Sigmoid colon (tissue), 7 donors: ENCODE data around the gene PLCH1. TPM values are rescaled to one million over a fixed set of nuclear protein-coding genes. Genes with fewer than 3 reads are reported as not detected.
A peak's percentile ranks its signal among the peaks of the same experiment; 100 is the strongest.

Experiments used
- DNase-seq: peaks from one replicate; pipeline ENCODE4 v3.0.0-alpha.2; 2019
- H3K27ac ChIP-seq, 4 donors: fragments of 200-600 bp; sonication (generic); one replicate each; pipeline ENCODE4 v1.5.1; 2016 to 2019; ENCODE audit warnings: mild to moderate bottlenecking in 1 of 4
- H3K27me3 ChIP-seq, 3 donors: fragments of 200-600 bp; sonication (generic); one replicate each; pipeline ENCODE4 v1.5.1; 2019; ENCODE audit warnings: mild to moderate bottlenecking in 1 of 3
- H3K36me3 ChIP-seq, 4 donors: fragments of 200-600 bp; sonication (generic); one replicate each; pipeline ENCODE4 v1.5.1; 2016 to 2019
- H3K4me1 ChIP-seq, 4 donors: fragments of 200-600 bp; sonication (generic); one replicate each; pipeline ENCODE4 v1.5.1; 2017 to 2019
- H3K4me3 ChIP-seq, 4 donors: fragments of 200-600 bp; sonication (generic); one replicate each; pipeline ENCODE4 v1.5.1; 2017 to 2019; ENCODE audit warnings: mild to moderate bottlenecking in 2 of 4, moderate library complexity in 1 of 4
- H3K9me3 ChIP-seq, 4 donors: fragments of 200-600 bp in 3 of 4; sonication (generic) in 3 of 4; one replicate each; pipeline versions ENCODE4 v1.5.1 to v1.6.1; 2013 to 2019
- CTCF ChIP-seq, 4 experiments: fragments of 450-650 bp in 3 of 4; fragments of 200-600 bp in 1 of 4; IDR thresholded peaks; one replicate each; pipeline ENCODE4 v1.5.1; 2016 to 2019; ENCODE audit warnings: antibody characterized with exemption in 4 of 4, mild to moderate bottlenecking in 3 of 4, moderate library complexity in 2 of 4
- EP300 ChIP-seq, 4 donors: sonication (generic); formaldehyde crosslinking; IDR thresholded peaks; one replicate each; pipeline ENCODE4 v1.6.1; 2017; ENCODE audit warnings: antibody characterized with exemption in 4 of 4
- POLR2A ChIP-seq, 2 donors: fragments of 450-650 bp; IDR thresholded peaks; one replicate each; pipeline ENCODE4 v1.6.1; 2016; ENCODE audit warnings: antibody characterized with exemption in 2 of 2, mild to moderate bottlenecking in 2 of 2, moderate library complexity in 2 of 2
- POLR2AphosphoS5 ChIP-seq, 4 donors: sonication (generic); formaldehyde crosslinking; IDR thresholded peaks; one replicate each; pipeline ENCODE4 v1.6.1; 2017; ENCODE audit warnings: antibody characterized with exemption in 4 of 4
- WGBS, 2 donors: extraction: QIAGEN DNeasy Blood & Tissue Kit; methylation state at CpG; one replicate each; pipeline ENCODE4 v1.1.7; 2013; 5-methylcytosine and 5-hydroxymethylcytosine counted together
- intact Hi-C: fragments of 100-400 bp; cut with DNase I; formaldehyde crosslinking; loops from one replicate; pipeline ENCODE4 v1.15.1; 2023
- polyA plus RNA-seq, 3 donors: library from polyadenylated mRNA; stranded (reverse); fragments of 200-250 nt; gene quantifications; one replicate each; pipeline ENCODE4 v1.2.3, GENCODE V29; 2013
- total RNA-seq, 4 donors: library from RNA; depleted of rRNA; stranded (reverse); fragments of >200 nt; gene quantifications; one replicate each; pipeline ENCODE4 v1.1.0, GENCODE V29; 2016
- donor health status: healthy with polysubstance abuse.
- donor health status: Bipolar disorder and iron deficiency.
- donor health status: healthy.

The PLCH1 gene
- total and polyA plus RNA-seq, 7 donors = 0.36 to 1.9 (median 0.83) TPM

- DNase-seq = no peak
- no peaks in the 10 kb centered on the region for H3K27me3 ChIP-seq
- TF ChIP-seq CTCF (IDR thresholded peaks at IDR 0.05) = peak; percentile 22 to 49 (median 38)
- no peak for TF ChIP-seq POLR2AphosphoS5 (IDR thresholded peaks at IDR 0.05)
- H3K36me3 ChIP-seq = no peaks in the 10 kb centered on the region
- H3K27ac ChIP-seq = no peak overlapping the region
- intact Hi-C loops = loop anchor here (1.0 kb wide), 1 partner anchor 349 kb away; no protein-coding TSS in a partner anchor
- no peaks in the 10 kb centered on the region for H3K4me1 ChIP-seq
- H3K9me3 ChIP-seq = no peaks in the 10 kb centered on the region
- 53 to 60% methylated on average over 6 of the region's 6 CpGs for WGBS, 2 donors
- no peak overlapping the region for H3K4me3 ChIP-seq
These were observed 391.9 kb downstream of the PLCH1 start for GRCh38 chr3:155352900-155353490.

GRCh38 chr3:155350571-155350970 lies 394.3 kb downstream of the PLCH1 start:
- intact Hi-C loops = no loop called here
- no peaks in the 10 kb centered on the region for H3K9me3 ChIP-seq
- H3K27me3 ChIP-seq = no peaks in the 10 kb centered on the region
- no peak for DNase-seq
- H3K27ac ChIP-seq = no peak overlapping the region
- WGBS, 2 donors = 85 to 90% methylated on average over 1 of the region's 1 CpG
- TF ChIP-seq POLR2A (IDR thresholded peaks at IDR 0.05) (no peak), CTCF (IDR thresholded peaks at IDR 0.05) (no peak), EP300 (IDR thresholded peaks at IDR 0.05) (no peak), POLR2AphosphoS5 (IDR thresholded peaks at IDR 0.05) (no peak)
- H3K4me3 ChIP-seq = no peak overlapping the region
- H3K4me1 ChIP-seq = no peaks in the 10 kb centered on the region
- no peaks in the 10 kb centered on the region for H3K36me3 ChIP-seq

- intact Hi-C loops = no loop called here
- DNase-seq = no peak
- no peaks in the 10 kb centered on the region for H3K4me1 ChIP-seq
- no peak overlapping the region for H3K4me3 ChIP-seq
- no peaks in the 10 kb centered on the region for H3K36me3 ChIP-seq
- H3K9me3 ChIP-seq = no peaks in the 10 kb centered on the region
- H3K27ac ChIP-seq = no peak overlapping the region
- WGBS, 2 donors = 79 to 86% methylated on average over 1 of the region's 1 CpG
- no peaks in the 10 kb centered on the region for H3K27me3 ChIP-seq
- TF ChIP-seq EP300 (IDR thresholded peaks at IDR 0.05) (no peak), POLR2A (IDR thresholded peaks at IDR 0.05) (no peak), CTCF (IDR thresholded peaks at IDR 0.05) (no peak), POLR2AphosphoS5 (IDR thresholded peaks at IDR 0.05) (no peak)
These were observed 397.0 kb downstream of the PLCH1 start for GRCh38 chr3:155347901-155348300.

- no peaks in the 10 kb centered on the region for H3K4me1 ChIP-seq
- no peak for DNase-seq
- intact Hi-C loops = no loop called here
- 79 to 86% methylated on average over 3 of the region's 3 CpGs for WGBS, 2 donors
- no peaks in the 10 kb centered on the region for H3K36me3 ChIP-seq
- TF ChIP-seq CTCF (IDR thresholded peaks at IDR 0.05) = no peak
- H3K4me3 ChIP-seq = no peak overlapping the region
- no peaks in the 10 kb centered on the region for H3K27me3 ChIP-seq
- no peak overlapping the region for H3K27ac ChIP-seq
- H3K9me3 ChIP-seq = no peaks in the 10 kb centered on the region
These were observed 402.5 kb downstream of the PLCH1 start for GRCh38 chr3:155342344-155342743.

- H3K4me1 ChIP-seq = no peaks in the 10 kb centered on the region
- DNase-seq = no peak
- no peak overlapping the region for H3K4me3 ChIP-seq
- no peaks in the 10 kb centered on the region for H3K9me3 ChIP-seq
- no peaks in the 10 kb centered on the region for H3K27me3 ChIP-seq
- H3K27ac ChIP-seq = no peak overlapping the region
- intact Hi-C loops = no loop called here
- H3K36me3 ChIP-seq = no peaks in the 10 kb centered on the region
- TF ChIP-seq CTCF (IDR thresholded peaks at IDR 0.05) = no peak
- TF ChIP-seq EP300 (IDR thresholded peaks at IDR 0.05) = no peak
- no peak for TF ChIP-seq POLR2AphosphoS5 (IDR thresholded peaks at IDR 0.05)
- TF ChIP-seq POLR2A (IDR thresholded peaks at IDR 0.05) = no peak
These were observed 405.8 kb downstream of the PLCH1 start for GRCh38 chr3:155339052-155339451.
